COR-L47 (cell line): ENCODE results near the gene CD28.
"Not testable (repeated sequence)": the region's sequence is repeated elsewhere in the genome, so short reads cannot be mapped to it uniquely, and the experiment has no call there.

ENCODE experiments used
- DNase-seq: peaks from one replicate; lab custom pipeline; 2025; lab: John Stamatoyannopoulos, UW

The CD28 gene

GRCh38 chr2:203748331-203749126, 42.1 kb downstream of the CD28 start:
- DNase-seq: no peak

- DNase-seq: no peak
Observed at GRCh38 chr2:203750346-203751068, 44.1 kb downstream of the CD28 start.

- DNase-seq: no peak
Observed at GRCh38 chr2:203751685-203752271, 45.3 kb downstream of the CD28 start.

GRCh38 chr2:203756161-203756560, 49.7 kb downstream of the CD28 start:
- no peak for DNase-seq

DNA sequence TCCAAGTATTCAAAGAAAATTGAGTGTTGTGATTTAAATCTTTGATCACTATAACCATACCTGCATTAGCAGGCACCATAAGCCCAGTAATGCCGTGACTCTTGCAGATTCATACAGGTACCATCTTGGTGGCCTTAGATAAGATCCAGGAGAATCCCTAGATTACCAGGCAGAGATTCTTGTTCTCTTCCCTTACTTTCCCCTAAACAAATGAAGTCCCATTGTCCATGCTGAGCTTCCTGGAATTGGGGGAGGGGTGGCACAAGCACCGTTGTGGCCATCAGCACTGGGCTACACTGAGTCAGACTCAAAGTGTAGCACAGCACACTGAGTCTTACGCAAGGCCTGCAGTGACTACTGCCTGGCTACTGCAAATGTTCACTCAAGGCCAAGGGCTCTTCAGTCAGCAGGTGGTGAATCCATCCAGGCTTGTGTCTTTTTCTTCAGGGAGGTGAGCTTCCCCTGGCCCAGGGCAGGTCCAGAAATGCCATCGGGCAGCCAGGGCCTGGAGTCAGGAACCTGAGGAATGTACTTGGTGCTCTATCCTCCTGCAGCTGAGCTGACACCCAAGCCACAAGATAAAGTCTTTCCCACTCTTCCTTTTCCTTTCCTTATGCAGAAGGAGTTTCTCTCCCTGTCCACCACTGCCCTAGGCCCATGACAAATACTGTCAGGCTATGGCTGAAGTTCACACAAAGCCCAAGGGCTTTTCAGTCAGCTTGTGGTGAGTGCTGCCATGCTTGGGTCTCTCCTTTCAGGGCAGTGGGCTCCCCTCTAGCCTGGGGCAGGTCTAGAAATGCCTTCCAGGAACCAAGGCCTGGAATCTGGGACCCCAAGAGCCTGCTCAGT, 52.6 kb downstream of the CD28 start:
- no peak for DNase-seq

- no peak for DNase-seq
Observed at GRCh38 chr2:203759690-203760365, 53.4 kb downstream of the CD28 start.

DNA sequence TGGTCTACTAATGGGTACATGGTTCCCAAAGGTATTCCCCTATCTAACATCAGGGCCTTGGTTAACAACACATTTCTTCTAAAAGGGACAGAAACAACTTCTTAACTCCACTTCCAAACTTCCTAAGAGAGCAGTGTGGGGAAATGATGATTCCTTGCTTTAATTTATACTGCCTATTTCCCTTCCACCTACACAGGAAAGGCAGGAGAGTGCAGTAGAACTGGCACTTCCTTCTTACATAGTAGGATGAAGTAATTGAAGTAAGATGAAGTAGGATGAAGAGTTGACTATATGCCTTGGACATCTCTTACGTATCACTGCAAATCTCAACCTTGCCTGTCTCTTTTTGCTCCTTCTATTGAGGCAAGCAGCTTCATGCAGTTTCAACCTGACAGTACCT, 54.7 kb downstream of the CD28 start:
- DNase-seq: no peak

DNA sequence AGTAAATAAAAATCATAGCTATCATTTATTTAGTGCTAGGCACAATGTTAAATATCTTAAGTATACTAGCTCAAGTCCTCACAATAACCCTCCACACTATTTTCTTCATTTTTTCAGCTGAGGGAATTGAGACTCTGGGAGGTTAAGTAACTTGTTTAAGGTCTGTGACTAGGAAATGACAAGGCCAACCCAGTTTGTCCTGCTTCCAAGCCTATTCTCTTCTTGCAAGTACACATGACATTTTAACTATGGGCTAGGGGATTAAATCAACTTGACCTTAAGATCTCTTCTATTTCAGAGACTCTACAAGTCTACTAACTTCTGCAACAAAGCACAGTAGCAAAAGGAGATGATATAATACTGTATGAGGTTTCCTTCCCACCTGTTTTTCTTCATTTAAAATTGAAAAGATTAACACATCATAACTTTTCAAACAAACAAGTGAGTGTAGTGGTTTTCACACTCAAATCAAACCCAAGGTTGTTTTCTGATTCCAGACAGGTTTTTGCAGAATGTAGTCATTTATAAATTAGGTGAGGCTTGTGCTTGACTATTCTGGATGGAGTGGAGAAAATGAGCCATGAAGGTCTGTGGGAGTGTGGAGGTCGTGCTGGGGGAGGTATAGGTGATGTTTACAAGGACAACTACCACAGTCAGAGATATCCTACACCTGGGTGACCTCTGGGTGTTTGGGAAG, 57.0 kb downstream of the CD28 start:
- no peak for DNase-seq

GRCh38 chr2:203763938-203764664, 57.7 kb downstream of the CD28 start:
- DNase-seq: no peak

GRCh38 chr2:203772456-203773165, 66.2 kb downstream of the CD28 start:
- DNase-seq: no peak

- no peak for DNase-seq
Observed at GRCh38 chr2:203774760-203775159, 68.3 kb downstream of the CD28 start.

GRCh38 chr2:203775684-203776083, 69.2 kb downstream of the CD28 start:
- DNase-seq: no peak

GRCh38 chr2:203777030-203777429, 70.6 kb downstream of the CD28 start:
- no peak for DNase-seq

GRCh38 chr2:203779477-203780073, 73.1 kb downstream of the CD28 start:
- DNase-seq: not testable (repeated sequence)

- no peak for DNase-seq
Observed at GRCh38 chr2:203780231-203780630, 73.8 kb downstream of the CD28 start.

DNA sequence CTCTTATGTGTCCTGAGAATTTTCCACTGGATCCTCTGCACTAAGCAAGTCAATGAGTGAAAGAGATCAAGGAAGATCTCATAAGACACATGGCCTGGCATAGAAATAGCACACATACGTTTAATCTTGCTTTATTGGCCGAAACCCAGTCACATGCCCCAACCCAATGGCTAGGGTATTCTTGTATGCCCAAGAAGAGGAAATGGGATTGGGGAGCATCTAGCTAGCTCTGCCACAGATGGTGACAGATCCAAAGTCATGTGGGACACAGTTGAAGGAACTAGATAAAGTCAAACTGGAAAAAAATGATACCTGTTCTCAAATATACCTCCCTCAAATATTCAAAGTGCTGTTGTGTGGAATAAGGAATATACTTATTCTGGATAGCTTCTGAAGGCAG, 74.7 kb downstream of the CD28 start:
- no peak for DNase-seq

DNA sequence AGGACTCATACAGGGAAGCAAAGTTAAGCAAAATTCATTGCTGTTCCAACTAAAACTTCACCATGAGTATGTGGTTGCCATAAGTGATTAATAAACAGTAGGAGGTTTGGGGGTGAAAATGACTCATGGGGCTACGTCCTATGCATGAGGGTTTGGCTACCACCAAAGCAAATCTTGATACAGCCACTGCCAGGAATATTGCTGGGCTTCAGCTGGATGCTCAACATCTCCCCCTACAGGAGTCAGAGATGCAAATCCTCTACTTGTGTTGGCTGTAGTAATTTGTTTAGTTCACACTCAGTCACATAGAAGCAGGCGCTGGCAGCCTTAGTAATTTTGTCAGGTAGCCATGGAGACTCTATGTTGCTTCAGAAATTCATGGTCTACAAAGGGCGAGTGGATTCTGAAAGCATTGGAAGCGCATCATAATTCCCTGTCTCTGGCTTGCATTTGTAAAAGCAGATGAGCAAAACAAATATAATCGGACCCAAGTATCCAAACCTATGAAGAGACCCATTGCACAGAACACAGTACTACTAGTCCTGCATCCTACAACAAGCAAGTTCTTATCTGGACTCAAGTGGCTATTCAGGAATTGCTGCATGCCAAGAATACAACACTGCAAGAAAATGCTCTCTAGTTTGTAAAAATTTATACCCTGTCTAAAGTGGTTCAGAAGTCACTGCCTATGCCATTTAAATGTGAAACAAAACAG, 76.0 kb downstream of the CD28 start:
- peak; percentile 39 for DNase-seq

GRCh38 chr2:203783496-203784203, 77.2 kb downstream of the CD28 start:
- no peak for DNase-seq
